Fibroblast of pulmonary artery (primary cell): Measurements from ENCODE around the gene TMEM87A.

Experiments used
- DNase-seq: peaks from one replicate; pipeline ENCODE4 v3.0.0-alpha.2; 2010; ENCODE audit warnings: low read depth
- H3K4me3 ChIP-seq: replicated peaks from 2 replicates; pipeline ENCODE4 v1.5.1; 2011; ENCODE audit warnings: low read depth, mild to moderate bottlenecking, control low read depth, low read length, moderate library complexity
- TF ChIP-seq, protein P1 (sequence below): IDR thresholded peaks from 2 replicates; pipeline ENCODE4 v1.5.1; 2011; ENCODE audit warnings: mild to moderate bottlenecking, control low read depth, low read length, inconsistent platforms; ENCODE audit errors: missing control alignments

TMEM87A gene

GRCh38 chr15:42184736-42185135, 88.5 kb downstream of the TMEM87A start:
- no peak for DNase-seq
- no peak overlapping the region for H3K4me3 ChIP-seq
- TF ChIP-seq, protein P1, sequence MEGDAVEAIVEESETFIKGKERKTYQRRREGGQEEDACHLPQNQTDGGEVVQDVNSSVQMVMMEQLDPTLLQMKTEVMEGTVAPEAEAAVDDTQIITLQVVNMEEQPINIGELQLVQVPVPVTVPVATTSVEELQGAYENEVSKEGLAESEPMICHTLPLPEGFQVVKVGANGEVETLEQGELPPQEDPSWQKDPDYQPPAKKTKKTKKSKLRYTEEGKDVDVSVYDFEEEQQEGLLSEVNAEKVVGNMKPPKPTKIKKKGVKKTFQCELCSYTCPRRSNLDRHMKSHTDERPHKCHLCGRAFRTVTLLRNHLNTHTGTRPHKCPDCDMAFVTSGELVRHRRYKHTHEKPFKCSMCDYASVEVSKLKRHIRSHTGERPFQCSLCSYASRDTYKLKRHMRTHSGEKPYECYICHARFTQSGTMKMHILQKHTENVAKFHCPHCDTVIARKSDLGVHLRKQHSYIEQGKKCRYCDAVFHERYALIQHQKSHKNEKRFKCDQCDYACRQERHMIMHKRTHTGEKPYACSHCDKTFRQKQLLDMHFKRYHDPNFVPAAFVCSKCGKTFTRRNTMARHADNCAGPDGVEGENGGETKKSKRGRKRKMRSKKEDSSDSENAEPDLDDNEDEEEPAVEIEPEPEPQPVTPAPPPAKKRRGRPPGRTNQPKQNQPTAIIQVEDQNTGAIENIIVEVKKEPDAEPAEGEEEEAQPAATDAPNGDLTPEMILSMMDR: no peak

DNA sequence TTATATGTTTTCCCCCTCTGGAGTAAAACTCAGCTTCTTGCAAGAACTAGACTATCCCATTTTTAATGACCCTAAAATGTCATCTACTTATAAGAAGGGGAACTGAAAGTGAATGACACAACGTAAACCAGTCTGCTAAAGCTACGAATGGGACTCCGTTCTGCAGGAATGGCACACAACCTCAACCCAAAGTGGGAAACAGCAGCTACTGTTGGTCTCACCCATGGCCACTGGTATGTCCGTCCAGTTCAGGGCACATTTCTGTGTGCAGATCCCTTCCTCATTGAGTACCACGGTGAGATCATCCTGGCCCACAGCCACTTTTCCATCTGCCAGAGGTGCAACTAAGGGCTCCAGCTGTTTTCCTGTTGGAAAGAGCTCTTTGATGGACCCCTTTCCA, 88.9 kb downstream of the TMEM87A start:
- no peak for DNase-seq
- TF ChIP-seq, protein P1: no peak
- no peak overlapping the region for H3K4me3 ChIP-seq

GRCh38 chr15:42182961-42183360, 90.3 kb downstream of the TMEM87A start:
- no peak overlapping the region for H3K4me3 ChIP-seq
- TF ChIP-seq, protein P1: no peak

GRCh38 chr15:42182328-42182886, 90.8 kb downstream of the TMEM87A start:
- TF ChIP-seq, protein P1: no peak
- DNase-seq: no peak
- no peak overlapping the region for H3K4me3 ChIP-seq

More at GRCh38 chr15:42182961-42183360, 90.3 kb downstream of the TMEM87A start:
- DNase-seq: no peak

GRCh38 chr15:42178056-42178455, 95.2 kb downstream of the TMEM87A start:
- H3K4me3 ChIP-seq: no peak overlapping the region
- TF ChIP-seq, protein P1: no peak
- DNase-seq: no peak

GRCh38 chr15:42175671-42176070, 97.6 kb downstream of the TMEM87A start:
- TF ChIP-seq, protein P1: no peak
- no peak for DNase-seq
- H3K4me3 ChIP-seq: no peak overlapping the region

DNA sequence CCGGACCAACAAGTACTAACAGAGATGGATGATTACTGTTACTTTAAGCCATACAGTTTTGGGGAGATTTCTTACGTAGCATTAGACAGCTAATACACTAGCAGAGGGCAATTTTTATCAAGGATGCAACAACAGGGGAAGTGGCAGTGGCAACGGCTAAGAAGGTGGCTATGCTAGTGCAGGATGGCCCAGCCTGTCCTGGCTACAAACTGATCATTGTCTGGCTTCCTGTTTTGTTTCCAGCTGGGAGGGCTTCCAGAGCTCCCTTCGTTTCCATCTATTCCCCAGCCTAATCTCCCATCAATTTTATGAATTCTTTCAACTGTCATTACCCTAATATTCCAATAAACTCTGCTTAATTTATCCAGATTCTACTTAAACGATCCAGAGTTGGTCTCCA, 100.8 kb downstream of the TMEM87A start:
- H3K4me3 ChIP-seq: no peak overlapping the region
- TF ChIP-seq, protein P1: no peak
- no peak for DNase-seq
